WI38 (cell line): ENCODE results near the gene ZNF593.

ENCODE experiments used
- H3K4me3 ChIP-seq: 2 replicates; pipeline ENCODE4 v1.5.1; 2011; ENCODE audit warnings: low read depth, mild to moderate bottlenecking, control low read depth, low read length
- TF ChIP-seq, protein P1 (sequence below): IDR thresholded peaks from 2 replicates; pipeline ENCODE4 v1.5.1; 2012; ENCODE audit warnings: low read depth, mild to moderate bottlenecking, control low read depth, low read length

ZNF593 gene

DNA sequence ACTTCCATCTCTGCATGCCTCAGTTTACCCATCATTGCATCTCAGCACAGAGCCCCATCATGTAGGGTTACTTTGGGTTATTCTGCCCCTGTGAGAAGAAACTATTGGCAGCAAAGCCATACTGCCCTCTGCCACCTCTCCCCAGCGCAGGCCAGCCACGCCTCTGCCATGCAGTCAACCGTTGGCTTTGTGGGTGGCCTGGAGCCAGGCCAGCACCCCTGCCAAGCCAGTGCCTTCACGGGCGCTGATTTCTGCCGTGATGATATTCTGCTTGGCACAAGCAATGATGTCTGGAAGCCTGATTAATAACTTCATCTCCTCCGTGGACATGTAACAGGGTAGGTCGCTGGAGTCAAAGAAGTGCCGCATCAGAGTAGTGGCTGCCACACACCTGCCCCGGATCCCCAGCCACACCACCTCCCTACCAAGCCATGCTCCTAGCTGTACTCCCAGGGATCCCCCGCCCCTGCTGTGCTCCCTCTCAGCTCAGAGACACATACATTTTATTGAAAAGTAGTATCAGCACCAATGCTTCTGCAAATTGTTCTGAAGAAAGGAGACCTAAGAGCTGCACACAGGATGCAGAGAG, 49.3 kb downstream of the ZNF593 start:
- H3K4me3 ChIP-seq, result no peak overlapping the region
- TF ChIP-seq, protein P1, sequence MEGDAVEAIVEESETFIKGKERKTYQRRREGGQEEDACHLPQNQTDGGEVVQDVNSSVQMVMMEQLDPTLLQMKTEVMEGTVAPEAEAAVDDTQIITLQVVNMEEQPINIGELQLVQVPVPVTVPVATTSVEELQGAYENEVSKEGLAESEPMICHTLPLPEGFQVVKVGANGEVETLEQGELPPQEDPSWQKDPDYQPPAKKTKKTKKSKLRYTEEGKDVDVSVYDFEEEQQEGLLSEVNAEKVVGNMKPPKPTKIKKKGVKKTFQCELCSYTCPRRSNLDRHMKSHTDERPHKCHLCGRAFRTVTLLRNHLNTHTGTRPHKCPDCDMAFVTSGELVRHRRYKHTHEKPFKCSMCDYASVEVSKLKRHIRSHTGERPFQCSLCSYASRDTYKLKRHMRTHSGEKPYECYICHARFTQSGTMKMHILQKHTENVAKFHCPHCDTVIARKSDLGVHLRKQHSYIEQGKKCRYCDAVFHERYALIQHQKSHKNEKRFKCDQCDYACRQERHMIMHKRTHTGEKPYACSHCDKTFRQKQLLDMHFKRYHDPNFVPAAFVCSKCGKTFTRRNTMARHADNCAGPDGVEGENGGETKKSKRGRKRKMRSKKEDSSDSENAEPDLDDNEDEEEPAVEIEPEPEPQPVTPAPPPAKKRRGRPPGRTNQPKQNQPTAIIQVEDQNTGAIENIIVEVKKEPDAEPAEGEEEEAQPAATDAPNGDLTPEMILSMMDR, result no peak
